ENCODE results near the gene C1orf174. TPM values are rescaled to one million over a fixed set of nuclear protein-coding genes. Genes with fewer than 3 reads are reported as not detected.
A peak's percentile ranks its signal among the peaks of the same experiment; 100 is the strongest.

The C1orf174 gene
- total and polyA plus RNA-seq, 2 of the 13 experiments (the other 11 are each of a cell fraction or from before 2014, with no cell fraction given) = 21.6 to 31.4 TPM

DNA sequence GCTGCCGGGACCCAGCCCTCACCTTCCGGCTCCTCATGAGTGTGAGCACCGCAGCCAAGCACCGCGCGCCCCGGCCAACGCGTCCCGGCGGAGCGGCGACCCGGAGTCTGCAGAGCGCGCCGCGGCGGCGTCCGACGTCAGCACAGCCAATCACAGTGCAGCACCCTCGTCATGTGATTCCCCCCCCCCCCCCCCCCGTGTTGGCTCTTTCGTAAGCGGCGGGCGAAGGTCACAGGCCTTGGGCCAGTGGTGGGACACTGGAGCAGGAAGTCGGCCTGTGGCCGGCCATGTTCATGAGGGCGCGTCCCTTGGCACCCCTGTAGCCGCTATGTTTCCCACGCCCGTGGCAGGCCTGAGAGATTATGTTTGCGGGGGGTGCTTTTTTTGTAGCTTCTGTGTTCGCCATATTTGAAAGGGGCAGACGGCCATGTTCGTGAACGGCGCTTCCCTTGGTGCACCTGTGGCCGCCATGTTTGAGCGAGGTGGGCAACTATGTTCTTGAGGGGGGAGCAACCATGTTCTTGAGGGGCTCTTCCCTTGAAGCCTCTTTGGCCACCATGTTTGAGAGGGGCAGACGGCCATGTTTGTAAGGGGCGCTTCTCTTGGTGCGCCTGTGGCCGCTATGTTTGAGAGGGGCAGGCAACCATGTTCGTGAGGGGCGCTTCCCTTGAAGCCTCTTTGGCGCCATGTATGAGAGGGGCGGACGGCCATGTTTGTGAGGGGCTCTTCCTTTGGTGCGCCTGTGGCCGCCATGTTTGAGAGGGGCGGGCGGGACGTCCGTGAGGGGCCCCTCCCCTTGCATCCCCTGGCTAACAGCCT, at the start of gene C1orf174 (continued):
- no peak for TF ChIP-seq AHDC1 (CRISPR knock-in tag; IDR thresholded peaks at IDR 0.05; ENCODE audit: borderline replicate concordance)
- TF ChIP-seq TFDP1 (CRISPR knock-in tag; IDR thresholded peaks at IDR 0.05; ENCODE audit: borderline replicate concordance) = peak; percentile 80; the same call in 1 of the 2 replicates
- TF ChIP-seq, protein P1, sequence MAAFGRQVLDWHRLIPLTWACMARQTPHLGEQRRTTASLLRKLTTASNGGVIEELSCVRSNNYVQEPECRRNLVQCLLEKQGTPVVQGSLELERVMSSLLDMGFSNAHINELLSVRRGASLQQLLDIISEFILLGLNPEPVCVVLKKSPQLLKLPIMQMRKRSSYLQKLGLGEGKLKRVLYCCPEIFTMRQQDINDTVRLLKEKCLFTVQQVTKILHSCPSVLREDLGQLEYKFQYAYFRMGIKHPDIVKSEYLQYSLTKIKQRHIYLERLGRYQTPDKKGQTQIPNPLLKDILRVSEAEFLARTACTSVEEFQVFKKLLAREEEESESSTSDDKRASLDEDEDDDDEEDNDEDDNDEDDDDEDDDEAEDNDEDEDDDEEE (CRISPR knock-in tag; IDR thresholded peaks at IDR 0.05) = no peak
- TF ChIP-seq ZNF101 (CRISPR knock-in tag; IDR thresholded peaks at IDR 0.05; ENCODE audit: borderline replicate concordance, low read depth) = no peak
- no peak for TF ChIP-seq ZNF225 (CRISPR knock-in tag; IDR thresholded peaks at IDR 0.05)
- TF ChIP-seq, protein P2, sequence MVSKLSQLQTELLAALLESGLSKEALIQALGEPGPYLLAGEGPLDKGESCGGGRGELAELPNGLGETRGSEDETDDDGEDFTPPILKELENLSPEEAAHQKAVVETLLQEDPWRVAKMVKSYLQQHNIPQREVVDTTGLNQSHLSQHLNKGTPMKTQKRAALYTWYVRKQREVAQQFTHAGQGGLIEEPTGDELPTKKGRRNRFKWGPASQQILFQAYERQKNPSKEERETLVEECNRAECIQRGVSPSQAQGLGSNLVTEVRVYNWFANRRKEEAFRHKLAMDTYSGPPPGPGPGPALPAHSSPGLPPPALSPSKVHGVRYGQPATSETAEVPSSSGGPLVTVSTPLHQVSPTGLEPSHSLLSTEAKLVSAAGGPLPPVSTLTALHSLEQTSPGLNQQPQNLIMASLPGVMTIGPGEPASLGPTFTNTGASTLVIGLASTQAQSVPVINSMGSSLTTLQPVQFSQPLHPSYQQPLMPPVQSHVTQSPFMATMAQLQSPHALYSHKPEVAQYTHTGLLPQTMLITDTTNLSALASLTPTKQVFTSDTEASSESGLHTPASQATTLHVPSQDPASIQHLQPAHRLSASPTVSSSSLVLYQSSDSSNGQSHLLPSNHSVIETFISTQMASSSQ (IDR thresholded peaks at IDR 0.05; ENCODE audit: low read depth) = no peak; the same call in 1 of the 2 replicates
- TF ChIP-seq, protein P2 (CRISPR knock-in tag; IDR thresholded peaks at IDR 0.05; ENCODE audit: borderline replicate concordance) = peak; percentile 74
- TF ChIP-seq CREB1 (IDR thresholded peaks at IDR 0.05) = peak; percentile 56
- TF ChIP-seq CREB1 (CRISPR knock-in tag; IDR thresholded peaks at IDR 0.05) = peak; percentile 67
- TF ChIP-seq SYNCRIP (IDR thresholded peaks at IDR 0.05; ENCODE audit: insufficient read depth, low read depth, low read length) = no peak
- no peak for TF ChIP-seq NFE2L1 (CRISPR knock-in tag; IDR thresholded peaks at IDR 0.05; ENCODE audit: borderline replicate concordance)
- peak; percentile 95 for TF ChIP-seq PHF21A (CRISPR knock-in tag; IDR thresholded peaks at IDR 0.05)
- TF ChIP-seq GFI1 (CRISPR knock-in tag; IDR thresholded peaks at IDR 0.05; ENCODE audit: borderline replicate concordance) = no peak
